Esophagus muscularis mucosa (tissue), 4 donors: ENCODE measurements around the gene PSMB11. TPM values are rescaled to one million over a fixed set of nuclear protein-coding genes. Genes with fewer than 3 reads are reported as not detected.

Source experiments
- DNase-seq: peaks from one replicate; pipeline ENCODE4 v3.0.0-alpha.2; 2017; ENCODE audit errors: extremely low spot score
- H3K27ac ChIP-seq, 4 donors: fragments of 200-600 bp; sonication (generic); replicated peaks in 1 of 4; 1 replicate in 3 of 4; 2 replicates in 1 of 4; pipeline ENCODE4 v1.5.1; 2016 to 2019; ENCODE audit warnings: mild to moderate bottlenecking in 1 of 4
- H3K27me3 ChIP-seq, 4 donors: fragments of 200-600 bp; sonication (generic); one replicate each; pipeline versions ENCODE4 v1.5.1 to v1.6.0; 2016 to 2019
- H3K36me3 ChIP-seq, 4 donors: fragments of 200-600 bp; sonication (generic); one replicate each; pipeline ENCODE4 v1.5.1; 2016 to 2019
- H3K4me1 ChIP-seq, 4 donors: fragments of 200-600 bp; sonication (generic); one replicate each; pipeline ENCODE4 v1.5.1; 2016 to 2019
- H3K4me3 ChIP-seq, 4 donors: fragments of 200-600 bp; sonication (generic); 1 replicate in 2 of 4; 2 replicates in 2 of 4; pipeline ENCODE4 v1.5.1; 2016 to 2019; ENCODE audit warnings: mild to moderate bottlenecking in 4 of 4, moderate library complexity in 1 of 4
- H3K9me3 ChIP-seq, 4 donors: fragments of 200-600 bp; sonication (generic); 1 replicate in 3 of 4; 2 replicates in 1 of 4; pipeline ENCODE4 v1.5.1; 2016 to 2019
- EP300 ChIP-seq: sonication (generic); formaldehyde crosslinking; IDR thresholded peaks from one replicate; pipeline ENCODE4 v1.6.1; 2017; ENCODE audit warnings: antibody characterized with exemption
- POLR2A ChIP-seq: fragments of 450-650 bp; IDR thresholded peaks from one replicate; pipeline ENCODE4 v1.6.1; 2017; ENCODE audit warnings: antibody characterized with exemption, moderate library complexity, mild to moderate bottlenecking, low read depth
- POLR2AphosphoS5 ChIP-seq, 2 donors: sonication (generic); formaldehyde crosslinking; IDR thresholded peaks; one replicate each; pipeline ENCODE4 v1.6.1; 2017; ENCODE audit warnings: antibody characterized with exemption in 2 of 2
- WGBS: methylation state at CpG from one replicate; pipeline ENCODE4 v1.1.5; 2018; 5-methylcytosine and 5-hydroxymethylcytosine counted together
- intact Hi-C: fragments of 100-400 bp; cut with DNase I; formaldehyde crosslinking; loops from one replicate; pipeline ENCODE4 v1.15.1; 2023
- total RNA-seq, 4 donors: library from RNA; depleted of rRNA; stranded (reverse); fragments of >200 nt; gene quantifications; one replicate each; pipeline versions ENCODE4 v1.1.0 to v1.2.1, GENCODE V29; 2016
- TF ChIP-seq, protein P1 (sequence below), 3 experiments: fragments of 200-600 bp in 2 of 3; fragments of 450-650 bp in 1 of 3; sonication (generic) in 2 of 3; IDR thresholded peaks; one replicate each; pipeline ENCODE4 v1.5.1; 2017 to 2019; ENCODE audit warnings: antibody characterized with exemption in 3 of 3, mild to moderate bottlenecking in 2 of 3, moderate library complexity in 1 of 3

PSMB11 gene
- total RNA-seq, 4 donors from 2014 or later, result not detected

DNA sequence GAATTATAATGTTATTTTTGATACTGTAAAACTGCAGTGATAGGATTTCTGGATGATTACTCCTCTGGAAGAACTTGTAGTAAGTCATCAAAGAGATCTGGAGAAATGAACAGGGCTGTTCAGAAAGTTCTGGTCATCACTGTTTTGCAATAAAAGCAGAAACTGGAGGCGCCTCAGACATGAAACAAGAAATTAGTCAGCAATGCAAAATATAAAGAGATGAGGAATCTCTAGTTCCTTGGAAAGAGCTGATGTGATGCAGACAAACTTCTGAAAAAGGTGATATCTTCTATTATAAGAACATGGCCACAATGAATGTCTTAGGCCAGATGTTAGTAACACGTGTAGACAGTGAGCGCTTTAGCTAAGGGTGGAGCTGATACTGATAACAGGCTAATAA lies 43.4 kb downstream of the PSMB11 start:
- no peaks in the 10 kb centered on the region for H3K9me3 ChIP-seq
- intact Hi-C loops, result no loop called here
- no peak for DNase-seq
- TF ChIP-seq EP300, result no peak
- TF ChIP-seq POLR2AphosphoS5 (IDR thresholded peaks at IDR 0.05), result no peak
- TF ChIP-seq POLR2A, result no peak
- TF ChIP-seq, protein P1, sequence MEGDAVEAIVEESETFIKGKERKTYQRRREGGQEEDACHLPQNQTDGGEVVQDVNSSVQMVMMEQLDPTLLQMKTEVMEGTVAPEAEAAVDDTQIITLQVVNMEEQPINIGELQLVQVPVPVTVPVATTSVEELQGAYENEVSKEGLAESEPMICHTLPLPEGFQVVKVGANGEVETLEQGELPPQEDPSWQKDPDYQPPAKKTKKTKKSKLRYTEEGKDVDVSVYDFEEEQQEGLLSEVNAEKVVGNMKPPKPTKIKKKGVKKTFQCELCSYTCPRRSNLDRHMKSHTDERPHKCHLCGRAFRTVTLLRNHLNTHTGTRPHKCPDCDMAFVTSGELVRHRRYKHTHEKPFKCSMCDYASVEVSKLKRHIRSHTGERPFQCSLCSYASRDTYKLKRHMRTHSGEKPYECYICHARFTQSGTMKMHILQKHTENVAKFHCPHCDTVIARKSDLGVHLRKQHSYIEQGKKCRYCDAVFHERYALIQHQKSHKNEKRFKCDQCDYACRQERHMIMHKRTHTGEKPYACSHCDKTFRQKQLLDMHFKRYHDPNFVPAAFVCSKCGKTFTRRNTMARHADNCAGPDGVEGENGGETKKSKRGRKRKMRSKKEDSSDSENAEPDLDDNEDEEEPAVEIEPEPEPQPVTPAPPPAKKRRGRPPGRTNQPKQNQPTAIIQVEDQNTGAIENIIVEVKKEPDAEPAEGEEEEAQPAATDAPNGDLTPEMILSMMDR (IDR thresholded peaks at IDR 0.05), result no peak
- peaks cover 72 to 100% (median 97%) of the 10 kb centered on the region in 4 donors for H3K36me3 ChIP-seq
- no peaks in the 10 kb centered on the region for H3K27me3 ChIP-seq
- no peak overlapping the region for H3K27ac ChIP-seq
- no peak overlapping the region for H3K4me3 ChIP-seq
- H3K4me1 ChIP-seq, result peaks cover 0 to 23% (median 9%) of the 10 kb centered on the region in 4 donors
- WGBS, result 71% methylated on average over 3 of the region's 3 CpGs

DNA sequence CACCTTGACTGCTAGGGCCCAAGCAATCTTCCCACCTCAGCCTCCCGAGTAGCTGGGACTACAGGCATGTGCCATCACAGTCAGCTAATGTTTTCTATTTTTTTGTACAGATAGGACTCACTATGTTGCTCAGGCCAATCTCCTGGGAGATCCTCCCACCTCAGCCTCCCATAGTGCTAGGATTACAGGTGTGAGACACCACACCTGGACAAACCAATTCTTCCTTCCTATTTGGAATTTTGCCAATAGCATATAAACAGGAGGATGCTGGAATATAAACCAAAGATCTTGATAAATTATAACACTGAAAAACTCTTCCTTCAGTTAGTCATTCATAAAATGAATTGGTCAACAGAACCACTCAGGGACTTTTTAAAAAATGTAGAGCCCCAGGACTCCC lies 44.6 kb downstream of the PSMB11 start:
- H3K36me3 ChIP-seq, result peaks cover 70 to 100% (median 96%) of the 10 kb centered on the region in 4 donors
- intact Hi-C loops, result no loop called here
- WGBS, result 83% methylated on average over 1 of the region's 1 CpG

GRCh38 chr14:23089498-23090253 lies 47.7 kb downstream of the PSMB11 start:
- no peak overlapping the region for H3K27ac ChIP-seq
- DNase-seq, result no peak
- H3K4me3 ChIP-seq, result no peak overlapping the region
- H3K36me3 ChIP-seq, result peaks cover 43 to 86% (median 81%) of the 10 kb centered on the region in 4 donors
- H3K9me3 ChIP-seq, result no peaks in the 10 kb centered on the region
- H3K4me1 ChIP-seq, result peaks cover 22 to 58% (median 38%) of the 10 kb centered on the region in 4 donors
- intact Hi-C loops, result no loop called here
- 85% methylated on average over 12 of the region's 12 CpGs for WGBS
- TF ChIP-seq POLR2A, result no peak
- no peak for TF ChIP-seq POLR2AphosphoS5 (IDR thresholded peaks at IDR 0.05)
- TF ChIP-seq, protein P1 (IDR thresholded peaks at IDR 0.05), result no peak
- no peak for TF ChIP-seq EP300
- no peaks in the 10 kb centered on the region for H3K27me3 ChIP-seq

More for the DNA sequence above, 44.6 kb downstream of the PSMB11 start:
- Histone ChIP-seq H3K4me1 (peaks cover 0 to 31% (median 13%) of the 10 kb centered on the region in 4 donors), H3K27ac (no peak overlapping the region), H3K4me3 (no peak overlapping the region), H3K27me3 (no peaks in the 10 kb centered on the region), H3K9me3 (no peaks in the 10 kb centered on the region)
- DNase-seq, result no peak
- no peak for TF ChIP-seq POLR2AphosphoS5 (IDR thresholded peaks at IDR 0.05)
- TF ChIP-seq, protein P1 (IDR thresholded peaks at IDR 0.05), result no peak
- no peak for TF ChIP-seq EP300
- TF ChIP-seq POLR2A, result no peak

- H3K27ac ChIP-seq, result no peak overlapping the region
- no peak for DNase-seq
- no peak overlapping the region for H3K4me3 ChIP-seq
- H3K9me3 ChIP-seq, result no peaks in the 10 kb centered on the region
- TF ChIP-seq POLR2A, result no peak
- no peak for TF ChIP-seq POLR2AphosphoS5 (IDR thresholded peaks at IDR 0.05)
- TF ChIP-seq EP300, result no peak
- TF ChIP-seq, protein P1 (IDR thresholded peaks at IDR 0.05), result no peak
- H3K36me3 ChIP-seq, result peaks cover 38 to 81% (median 75%) of the 10 kb centered on the region in 4 donors
- intact Hi-C loops, result no loop called here
- 62% methylated on average over 4 of the region's 4 CpGs for WGBS
- H3K4me1 ChIP-seq, result peaks cover 22 to 58% (median 38%) of the 10 kb centered on the region in 4 donors
- H3K27me3 ChIP-seq, result no peaks in the 10 kb centered on the region
Measured at GRCh38 chr14:23090254-23090636, 48.2 kb downstream of the PSMB11 start.
